Gastrocnemius medialis (tissue), 4 donors: ENCODE results near the gene PAGR1. TPM values are rescaled to one million over a fixed set of nuclear protein-coding genes. Genes with fewer than 3 reads are reported as not detected.
"Not testable (repeated sequence)": the region's sequence is repeated elsewhere in the genome, so short reads cannot be mapped to it uniquely, and the experiment has no call there.

ENCODE experiments used
- ATAC-seq, 2 donors: fragments of 150-250 bp; one replicate each; pipeline ENCODE4 v1.9.1; 2016
- DNase-seq, 2 donors: peaks; one replicate each; pipeline ENCODE4 v3.0.0-alpha.2; 2019
- H3K27ac ChIP-seq, 4 donors: fragments of 200-600 bp; sonication (generic); 1 replicate in 1 of 4; 2 replicates in 3 of 4; pipeline ENCODE4 v1.5.1; 2016 to 2018; ENCODE audit warnings: mild to moderate bottlenecking in 2 of 4, moderate library complexity in 1 of 4
- H3K27me3 ChIP-seq, 3 donors: fragments of 200-600 bp; sonication (generic) in 2 of 3; 1 replicate in 1 of 3; 2 replicates in 2 of 3; pipeline versions ENCODE4 v1.5.1 to v1.6.0; 2016 to 2019; ENCODE audit warnings: mild to moderate bottlenecking in 1 of 3, moderate library complexity in 1 of 3
- H3K36me3 ChIP-seq, 2 donors: fragments of 200-600 bp; sonication (generic) in 1 of 2; one replicate each; pipeline ENCODE4 v1.5.1; 2017 to 2018
- H3K4me1 ChIP-seq, 2 donors: fragments of 200-600 bp; sonication (generic) in 1 of 2; one replicate each; pipeline ENCODE4 v1.5.1; 2016 to 2017; ENCODE audit warnings: mild to moderate bottlenecking in 2 of 2
- H3K4me3 ChIP-seq, 4 donors: fragments of 200-600 bp; sonication (generic) in 3 of 4; 1 replicate in 1 of 4; 2 replicates in 3 of 4; pipeline ENCODE4 v1.5.1; 2016 to 2019; ENCODE audit warnings: mild to moderate bottlenecking in 2 of 4
- H3K9me3 ChIP-seq, 3 donors: fragments of 200-600 bp; sonication (generic) in 2 of 3; 1 replicate in 1 of 3; 2 replicates in 2 of 3; pipeline ENCODE4 v1.5.1; 2016 to 2019
- CTCF ChIP-seq, 5 experiments: fragments of 450-650 bp in 3 of 5; fragments of 200-600 bp in 2 of 5; sonication (generic) in 2 of 5; IDR thresholded peaks in 4 of 5; conservative IDR thresholded peaks in 1 of 5; 1 replicate in 4 of 5; 2 replicates in 1 of 5; pipeline ENCODE4 v1.5.1; 2016 to 2019; ENCODE audit warnings: antibody characterized with exemption in 5 of 5, mild to moderate bottlenecking in 3 of 5, moderate library complexity in 3 of 5
- POLR2A ChIP-seq, 2 donors: fragments of 450-650 bp; IDR thresholded peaks; one replicate each; pipeline ENCODE4 v1.6.1; 2017; ENCODE audit warnings: antibody characterized with exemption in 2 of 2, mild to moderate bottlenecking in 2 of 2, moderate library complexity in 2 of 2
- in situ Hi-C, 4 donors: fragments of 200-750 bp; cut with MboI; loops; one replicate each; pipeline versions ENCODE4 v1.15.0 to v1.8.0; 2017; ENCODE audit warnings: low sequenced_read_pairs in 4 of 4
- intact Hi-C: fragments of 100-400 bp; cut with DNase I; formaldehyde crosslinking; loops from one replicate; pipeline ENCODE4 v1.15.1; 2023; ENCODE audit warnings: low total_unique reads
- total RNA-seq, 4 donors: library from RNA; depleted of rRNA; stranded (reverse); fragments of >200 nt; gene quantifications; one replicate each; pipeline versions ENCODE4 v1.1.0 to v1.2.3, GENCODE V29; 2016

Gene PAGR1
- total RNA-seq, 4 donors from 2014 or later, result 15.5 to 29.2 (median 21.7) TPM

GRCh38 chr16:29791845-29792807, 23.8 kb upstream of the PAGR1 start:
- no peak for DNase-seq
- TF ChIP-seq POLR2A (IDR thresholded peaks at IDR 0.05), result no peak
- no peak for TF ChIP-seq CTCF (IDR thresholded peaks at IDR 0.05 in 4 of 5, conservative IDR thresholded peaks at IDR 0.05 in 1 of 5)
- Histone ChIP-seq H3K4me3 (peak overlapping the region in 1 of 4 donors; percentile 93), H3K27me3 (no peaks in the 10 kb centered on the region), H3K27ac (no peak overlapping the region), H3K4me1 (peaks cover 18 to 23% of the 10 kb centered on the region in 2 donors), H3K36me3 (peaks cover 0 to 4% of the 10 kb centered on the region in 2 donors), H3K9me3 (no peaks in the 10 kb centered on the region)
- intact Hi-C loops, result loop anchor here (2.0 to 10.0 kb wide), 3 partner anchors 71 to 1923 kb away; partner anchors contain the start of genes CDIPT and KCTD13
- ATAC-seq, result no peak
- in situ Hi-C loops, result no loop called here

GRCh38 chr16:29793153-29793552, 22.8 kb upstream of the PAGR1 start:
- peaks cover 0 to 11% of the 10 kb centered on the region in 2 donors for H3K36me3 ChIP-seq
- H3K27me3 ChIP-seq, H3K27ac ChIP-seq, H3K4me3 ChIP-seq, DNase-seq, in situ Hi-C loops, H3K9me3 ChIP-seq, ATAC-seq: not testable (repeated sequence)
- H3K4me1 ChIP-seq, result peaks cover 18 to 23% of the 10 kb centered on the region in 2 donors
- intact Hi-C loops, result loop anchor here (5.0 to 10.0 kb wide), 2 partner anchors 134 to 1922 kb away; partner anchors contain the start of gene KCTD13

DNA sequence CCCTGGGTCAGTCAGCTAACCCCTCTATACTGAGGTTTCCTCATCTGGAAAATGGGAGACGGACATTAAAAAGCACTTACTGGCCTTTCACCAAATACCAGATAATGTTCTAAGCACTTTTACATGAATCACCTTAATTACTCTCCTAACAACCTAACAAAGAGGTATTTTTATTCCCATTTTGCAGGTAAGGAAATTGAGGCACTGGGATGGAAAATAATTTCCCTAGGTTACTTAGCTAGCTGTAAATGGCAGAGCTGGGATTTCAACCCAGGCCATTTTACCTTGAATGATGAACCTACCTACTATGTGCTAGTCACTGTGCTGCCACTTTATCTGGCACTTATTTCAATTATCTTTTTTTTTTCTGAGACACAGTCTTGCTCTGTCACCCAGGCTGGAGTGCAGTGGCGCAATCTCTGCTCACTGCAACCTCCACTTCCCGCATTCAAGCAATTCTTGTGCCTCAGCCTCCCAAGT, 21.7 kb upstream of the PAGR1 start:
- TF ChIP-seq POLR2A (IDR thresholded peaks at IDR 0.05) (no peak), CTCF (IDR thresholded peaks at IDR 0.05 in 4 of 5, conservative IDR thresholded peaks at IDR 0.05 in 1 of 5) (no peak)
- Histone ChIP-seq H3K27me3 (no peaks in the 10 kb centered on the region), H3K27ac (no peak overlapping the region), H3K36me3 (peaks cover 0 to 22% of the 10 kb centered on the region in 2 donors), H3K4me3 (no peak overlapping the region), H3K4me1 (peaks cover 18 to 23% of the 10 kb centered on the region in 2 donors), H3K9me3 (no peaks in the 10 kb centered on the region)
- in situ Hi-C loops (no loop called here), intact Hi-C loops (loop anchor here (5.0 to 10.0 kb wide), 2 partner anchors 133 to 1921 kb away; partner anchors contain the start of gene KCTD13)
- no peak for DNase-seq
- no peak for ATAC-seq

GRCh38 chr16:29802416-29802935, 13.5 kb upstream of the PAGR1 start:
- Histone ChIP-seq H3K9me3 (no peaks in the 10 kb centered on the region), H3K27me3 (no peaks in the 10 kb centered on the region), H3K4me3 (no peak overlapping the region), H3K27ac (no peak overlapping the region), H3K4me1 (peaks cover 10 to 14% of the 10 kb centered on the region in 2 donors), H3K36me3 (peaks cover 0 to 19% of the 10 kb centered on the region in 2 donors)
- in situ Hi-C loops, result no loop called here
- intact Hi-C loops, result loop anchor here (10.0 kb wide), 1 partner anchor 828 kb away; the partner anchor contains the start of gene SPNS1
- DNase-seq (no peak), ATAC-seq (no peak)
- TF ChIP-seq CTCF (IDR thresholded peaks at IDR 0.05 in 4 of 5, conservative IDR thresholded peaks at IDR 0.05 in 1 of 5), result no peak
- no peak for TF ChIP-seq POLR2A (IDR thresholded peaks at IDR 0.05)

DNA sequence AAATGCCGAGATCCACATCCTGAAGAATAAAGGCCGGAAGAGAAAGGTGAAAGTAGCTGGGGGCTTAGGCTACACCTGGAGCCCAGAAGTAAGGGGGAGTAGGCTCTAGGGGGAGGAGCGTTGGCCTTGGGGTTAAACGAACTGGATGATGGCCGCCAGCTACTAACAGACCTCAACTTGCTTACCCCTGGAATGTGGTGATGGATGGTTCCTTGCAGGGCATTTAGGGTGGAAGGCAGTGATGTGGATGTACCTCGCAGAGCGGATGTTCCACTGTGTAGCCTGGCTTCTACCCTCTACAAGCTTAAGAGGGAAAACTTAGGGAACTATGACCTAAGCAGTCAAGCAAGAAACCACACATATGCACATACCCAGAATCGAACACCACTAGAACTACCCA, 11.9 kb upstream of the PAGR1 start:
- in situ Hi-C loops (no loop called here), intact Hi-C loops (loop anchor here (2.0 to 10.0 kb wide), 2 partner anchors 17 to 829 kb away; partner anchors contain the start of genes MVP and SPNS1)
- H3K4me3 ChIP-seq, result peak overlapping the region in 1 of 4 donors; percentile 91

More for the DNA sequence above, 11.9 kb upstream of the PAGR1 start:
- no peak for ATAC-seq
- no peak for TF ChIP-seq POLR2A (IDR thresholded peaks at IDR 0.05)
- no peak for TF ChIP-seq CTCF (IDR thresholded peaks at IDR 0.05 in 4 of 5, conservative IDR thresholded peaks at IDR 0.05 in 1 of 5)
- Histone ChIP-seq H3K4me1 (peaks cover 25 to 28% of the 10 kb centered on the region in 2 donors), H3K9me3 (no peaks in the 10 kb centered on the region), H3K27ac (peak overlapping the region; percentile 87 to 99 (median 96)), H3K36me3 (peaks cover 0 to 11% of the 10 kb centered on the region in 2 donors), H3K27me3 (no peaks in the 10 kb centered on the region)
- no peak for DNase-seq
